Muscle of leg (tissue), 16 donors: ENCODE results near the gene FOXE3. TPM values are rescaled to one million over a fixed set of nuclear protein-coding genes. Genes with fewer than 3 reads are reported as not detected.

Experiments
- DNase-seq: peaks from one replicate; pipeline ENCODE4 v3.0.0; 2013
- H3K27ac ChIP-seq: one replicate; pipeline ENCODE4 v1.5.1; 2013; ENCODE audit warnings: mild to moderate bottlenecking, low read length, control low read depth
- H3K27me3 ChIP-seq: one replicate; pipeline ENCODE4 v1.6.1; 2013; ENCODE audit warnings: low read length; ENCODE audit not compliant: control insufficient read depth, insufficient read depth
- H3K36me3 ChIP-seq: one replicate; pipeline ENCODE4 v1.6.1; 2013; ENCODE audit warnings: low read length; ENCODE audit not compliant: control insufficient read depth, insufficient read depth
- H3K4me1 ChIP-seq: one replicate; pipeline ENCODE4 v1.6.1; 2013; ENCODE audit warnings: low read length; ENCODE audit not compliant: control insufficient read depth, insufficient read depth
- H3K4me3 ChIP-seq: one replicate; pipeline ENCODE4 v1.5.1; 2013; ENCODE audit warnings: low read length, control low read depth
- H3K9me3 ChIP-seq: replicated peaks from 2 replicates; pipeline ENCODE4 v1.6.1; 2013; ENCODE audit warnings: low read depth, low read length; ENCODE audit not compliant: control insufficient read depth
- WGBS: methylation state at CpG from one replicate; pipeline ENCODE4 v1.1.5; 2013; ENCODE audit warnings: missing lambda C conversion rate; ENCODE audit not compliant: insufficient coverage; 5-methylcytosine and 5-hydroxymethylcytosine counted together
- long read RNA-seq, 11 donors: transcript quantifications; one replicate each; lab custom pipeline, GENCODE V29; 2026
- polyA plus RNA-seq, 8 donors: library from polyadenylated mRNA; unstranded; fragments of 120-200 nt; gene quantifications; one replicate each; pipeline versions ENCODE4 v1.2.1 to v1.2.3, GENCODE V29; 2013; ENCODE audit warnings: inconsistent platforms in 1 of 8, low replicate concordance in 1 of 8; ENCODE audit not compliant: insufficient read length in 8 of 8, insufficient read depth in 1 of 8
- total RNA-seq: library from RNA; stranded (reverse); fragments of 120-200 nt; gene quantifications from one replicate; pipeline ENCODE4 v1.2.4, GENCODE V29; 2013

Gene FOXE3
- total RNA-seq (not detected), polyA plus RNA-seq (under 1 TPM in 6 of 8 donors, not detected in 2; 0.05 to 0.20 (median 0.09) TPM)
- long read RNA-seq, donor 1, result 0 reads
- long read RNA-seq, donor 2, result 0 reads
- long read RNA-seq, donor 3, partial matches to known transcripts, result 0 of 1 reads
- long read RNA-seq, donor 3, other reads (novel, unspliced or antisense), result 0 of 1 reads
- long read RNA-seq, donor 4, result 0 reads
- long read RNA-seq, donor 5, result 0 reads
- long read RNA-seq, donor 6, result 0 reads
- long read RNA-seq, donor 7, result 0 reads
- long read RNA-seq, donor 8, result 0 reads
- long read RNA-seq, donor 9, result 0 reads
- long read RNA-seq, donor 10, result 0 reads
- long read RNA-seq, donor 11, result 0 reads

- Histone ChIP-seq H3K27me3 (peaks cover 74% of the 10 kb centered on the region), H3K4me1 (peaks cover 2% of the 10 kb centered on the region), H3K36me3 (no peaks in the 10 kb centered on the region), H3K4me3 (peak within 1 kb of the TSS; percentile 24), H3K9me3 (no peaks in the 10 kb centered on the region), H3K27ac (no peak within 1 kb of the TSS)
- DNase-seq, result no peak
- 5% methylated on average over 19 of the region's 21 CpGs for WGBS
Measured at GRCh38 chr1:47415728-47416318, at the start of gene FOXE3. Gene FOXE3 (plus strand): TSS chr1:47416285. CDS start chr1:47416316, 31 bp downstream.

- no peak overlapping the region for H3K4me3 ChIP-seq
- WGBS, result no CpG with 5 or more reads among the region's 7 CpGs
- no peak overlapping the region for H3K27ac ChIP-seq
- H3K36me3 ChIP-seq, result peaks cover 21% of the 10 kb centered on the region
- no peak for DNase-seq
- no peaks in the 10 kb centered on the region for H3K9me3 ChIP-seq
- no peaks in the 10 kb centered on the region for H3K4me1 ChIP-seq
- no peaks in the 10 kb centered on the region for H3K27me3 ChIP-seq
Measured at GRCh38 chr1:47367651-47368050, 48.4 kb upstream of the FOXE3 start.

- Histone ChIP-seq H3K9me3 (no peaks in the 10 kb centered on the region), H3K4me3 (no peak overlapping the region), H3K4me1 (no peaks in the 10 kb centered on the region), H3K27ac (no peak overlapping the region), H3K36me3 (peaks cover 35% of the 10 kb centered on the region), H3K27me3 (no peaks in the 10 kb centered on the region)
- no peak for DNase-seq
Measured at GRCh38 chr1:47371016-47371517, 45.0 kb upstream of the FOXE3 start.

GRCh38 chr1:47374501-47374900 is 41.6 kb upstream of the FOXE3 start:
- Histone ChIP-seq H3K27me3 (no peaks in the 10 kb centered on the region), H3K4me3 (no peak overlapping the region), H3K9me3 (no peaks in the 10 kb centered on the region), H3K36me3 (peaks cover 27% of the 10 kb centered on the region), H3K4me1 (no peaks in the 10 kb centered on the region), H3K27ac (no peak overlapping the region)
- no CpG with 5 or more reads among the region's 1 CpG for WGBS
- no peak for DNase-seq

GRCh38 chr1:47378147-47378546 is 37.9 kb upstream of the FOXE3 start:
- Histone ChIP-seq H3K27ac (no peak overlapping the region), H3K9me3 (no peaks in the 10 kb centered on the region), H3K27me3 (no peaks in the 10 kb centered on the region), H3K4me1 (no peaks in the 10 kb centered on the region), H3K4me3 (no peak overlapping the region), H3K36me3 (peaks cover 20% of the 10 kb centered on the region)
- no CpG with 5 or more reads among the region's 1 CpG for WGBS
- no peak for DNase-seq

- Histone ChIP-seq H3K36me3 (peaks cover 13% of the 10 kb centered on the region), H3K27me3 (no peaks in the 10 kb centered on the region), H3K4me1 (no peaks in the 10 kb centered on the region), H3K4me3 (no peak overlapping the region), H3K9me3 (no peaks in the 10 kb centered on the region), H3K27ac (no peak overlapping the region)
- no CpG with 5 or more reads among the region's 5 CpGs for WGBS
- no peak for DNase-seq
Measured at GRCh38 chr1:47380699-47381098, 35.4 kb upstream of the FOXE3 start.

- no CpG with 5 or more reads among the region's 3 CpGs for WGBS
- Histone ChIP-seq H3K4me1 (peaks cover under 1% of the 10 kb centered on the region), H3K9me3 (no peaks in the 10 kb centered on the region), H3K27ac (no peak overlapping the region), H3K27me3 (no peaks in the 10 kb centered on the region), H3K36me3 (peaks cover 10% of the 10 kb centered on the region), H3K4me3 (no peak overlapping the region)
- DNase-seq, result no peak
Measured at GRCh38 chr1:47382399-47382983, 33.6 kb upstream of the FOXE3 start.

- Histone ChIP-seq H3K9me3 (no peaks in the 10 kb centered on the region), H3K4me3 (no peak overlapping the region), H3K27me3 (no peaks in the 10 kb centered on the region), H3K36me3 (peaks cover 10% of the 10 kb centered on the region), H3K4me1 (peaks cover 9% of the 10 kb centered on the region), H3K27ac (no peak overlapping the region)
- no CpG with 5 or more reads among the region's 3 CpGs for WGBS
- DNase-seq, result no peak
Measured at GRCh38 chr1:47384083-47384482, 32.0 kb upstream of the FOXE3 start.

GRCh38 chr1:47385020-47385419 is 31.1 kb upstream of the FOXE3 start:
- Histone ChIP-seq H3K27me3 (no peaks in the 10 kb centered on the region), H3K36me3 (peaks cover 10% of the 10 kb centered on the region), H3K4me1 (peaks cover 9% of the 10 kb centered on the region), H3K27ac (no peak overlapping the region), H3K4me3 (no peak overlapping the region), H3K9me3 (no peaks in the 10 kb centered on the region)
- 85% methylated on average over 4 of the region's 6 CpGs for WGBS
- no peak for DNase-seq

- Histone ChIP-seq H3K9me3 (no peaks in the 10 kb centered on the region), H3K27ac (no peak overlapping the region), H3K4me1 (peaks cover 9% of the 10 kb centered on the region), H3K36me3 (peaks cover 4% of the 10 kb centered on the region), H3K27me3 (no peaks in the 10 kb centered on the region), H3K4me3 (no peak overlapping the region)
- WGBS, result no CpG with 5 or more reads among the region's 5 CpGs
- DNase-seq, result no peak
Measured at GRCh38 chr1:47386268-47386667, 29.8 kb upstream of the FOXE3 start.
